ENCODE results near the gene RGS7.

- TF ChIP-seq, protein P1, sequence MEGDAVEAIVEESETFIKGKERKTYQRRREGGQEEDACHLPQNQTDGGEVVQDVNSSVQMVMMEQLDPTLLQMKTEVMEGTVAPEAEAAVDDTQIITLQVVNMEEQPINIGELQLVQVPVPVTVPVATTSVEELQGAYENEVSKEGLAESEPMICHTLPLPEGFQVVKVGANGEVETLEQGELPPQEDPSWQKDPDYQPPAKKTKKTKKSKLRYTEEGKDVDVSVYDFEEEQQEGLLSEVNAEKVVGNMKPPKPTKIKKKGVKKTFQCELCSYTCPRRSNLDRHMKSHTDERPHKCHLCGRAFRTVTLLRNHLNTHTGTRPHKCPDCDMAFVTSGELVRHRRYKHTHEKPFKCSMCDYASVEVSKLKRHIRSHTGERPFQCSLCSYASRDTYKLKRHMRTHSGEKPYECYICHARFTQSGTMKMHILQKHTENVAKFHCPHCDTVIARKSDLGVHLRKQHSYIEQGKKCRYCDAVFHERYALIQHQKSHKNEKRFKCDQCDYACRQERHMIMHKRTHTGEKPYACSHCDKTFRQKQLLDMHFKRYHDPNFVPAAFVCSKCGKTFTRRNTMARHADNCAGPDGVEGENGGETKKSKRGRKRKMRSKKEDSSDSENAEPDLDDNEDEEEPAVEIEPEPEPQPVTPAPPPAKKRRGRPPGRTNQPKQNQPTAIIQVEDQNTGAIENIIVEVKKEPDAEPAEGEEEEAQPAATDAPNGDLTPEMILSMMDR (IDR thresholded peaks at IDR 0.05) = no peak
- no peak for TF ChIP-seq POLR2A (IDR thresholded peaks at IDR 0.05)
Observed at GRCh38 chr1:240792915-240793529, 564.0 kb downstream of the RGS7 start.

Data from Peyer's patch (tissue), 4 donors.